Prostate gland (tissue), 2 donors: ENCODE results near the gene NPLOC4. TPM values are rescaled to one million over a fixed set of nuclear protein-coding genes. Genes with fewer than 3 reads are reported as not detected.

Source experiments
- DNase-seq: peaks from one replicate; pipeline ENCODE4 v3.0.0-alpha.2; 2019; ENCODE audit warnings: low spot score
- H3K27ac ChIP-seq, 2 donors: fragments of 200-600 bp; sonication (generic); 2 replicates each; pipeline ENCODE4 v1.5.1; 2017 to 2019
- H3K27me3 ChIP-seq: fragments of 200-600 bp; sonication (generic); replicated peaks from 2 replicates; pipeline ENCODE4 v1.5.1; 2019; ENCODE audit not compliant: insufficient read depth
- H3K36me3 ChIP-seq, 2 donors: fragments of 200-600 bp; sonication (generic); 1 replicate in 1 of 2; 2 replicates in 1 of 2; pipeline versions ENCODE4 v1.5.1 to v1.8.1; 2017 to 2019
- H3K4me1 ChIP-seq: fragments of 200-600 bp; sonication (generic); replicated peaks from 2 replicates; pipeline ENCODE4 v1.5.1; 2019
- H3K4me3 ChIP-seq, 2 donors: fragments of 200-600 bp; sonication (generic); 2 replicates each; pipeline ENCODE4 v1.5.1; 2017 to 2019
- H3K9me3 ChIP-seq: fragments of 200-600 bp; sonication (generic); 2 replicates; pipeline ENCODE4 v1.5.1; 2017
- CTCF ChIP-seq, 4 experiments: fragments of 200-600 bp in 2 of 4; fragments of 450-650 bp in 2 of 4; sonication (generic) in 2 of 4; IDR thresholded peaks; 1 replicate in 3 of 4; 2 replicates in 1 of 4; pipeline ENCODE4 v1.5.1; 2016 to 2019; ENCODE audit warnings: antibody characterized with exemption in 4 of 4, mild to moderate bottlenecking in 2 of 4, moderate library complexity in 2 of 4
- POLR2A ChIP-seq: fragments of 450-650 bp; IDR thresholded peaks from one replicate; pipeline ENCODE4 v1.6.1; 2016; ENCODE audit warnings: antibody characterized with exemption, mild to moderate bottlenecking
- POLR2AphosphoS5 ChIP-seq: sonication (generic); formaldehyde crosslinking; IDR thresholded peaks from one replicate; pipeline ENCODE4 v1.6.1; 2017; ENCODE audit warnings: antibody characterized with exemption
- WGBS: methylation state at CpG from one replicate; pipeline ENCODE4 v1.1.5; 2018; 5-methylcytosine and 5-hydroxymethylcytosine counted together
- intact Hi-C: fragments of 100-400 bp; cut with DNase I; formaldehyde crosslinking; loops from one replicate; pipeline ENCODE4 v1.14.2; 2022
- total RNA-seq, 2 donors: library from RNA; depleted of rRNA; stranded (reverse); fragments of >200 nt; gene quantifications; one replicate each; pipeline ENCODE4 v1.1.0, GENCODE V29; 2016

The NPLOC4 gene
- total RNA-seq, 2 donors from 2014 or later: 40.1 to 84.8 TPM

DNA sequence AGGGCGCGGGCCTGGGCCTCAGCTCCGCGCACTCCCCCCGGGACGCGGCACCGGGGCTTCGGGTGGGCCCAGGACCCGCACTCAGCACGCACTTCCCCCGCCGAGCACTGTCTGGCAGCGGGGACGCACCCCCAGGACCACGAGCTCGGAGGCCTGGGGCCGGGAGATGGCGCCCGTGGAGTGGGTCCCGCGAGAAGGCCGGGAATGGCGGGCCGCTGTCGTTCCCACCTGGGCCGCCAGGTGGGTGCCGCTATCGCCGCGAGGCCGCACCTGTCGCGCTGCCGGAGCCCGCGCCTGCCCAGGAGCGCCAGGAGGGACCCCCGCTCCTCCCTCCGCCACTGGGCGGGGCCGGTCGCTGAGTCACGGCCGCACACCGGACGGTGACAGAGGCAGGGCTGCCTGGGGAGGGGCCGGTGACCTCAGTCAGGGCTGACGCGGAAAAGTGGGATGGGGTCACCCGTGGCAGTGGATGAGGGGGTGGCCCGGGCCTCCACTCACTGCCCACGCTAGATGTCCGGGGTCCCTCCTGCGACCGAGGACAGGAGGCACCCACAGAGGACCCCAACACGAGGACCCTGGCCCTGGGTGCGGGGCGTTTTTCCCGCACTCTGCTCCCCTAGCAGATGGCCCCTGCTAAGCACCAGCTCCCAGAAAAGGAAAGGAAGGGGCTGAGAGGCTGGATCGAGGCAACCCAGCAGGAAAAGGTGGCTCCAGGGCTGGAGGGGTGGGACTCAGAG lies 117.5 kb downstream of the NPLOC4 start:
- intact Hi-C loops: loop anchor here (5.0 kb wide), 2 partner anchors 48 to 83 kb away; no protein-coding TSS in a partner anchor
- H3K4me1 ChIP-seq: peaks cover 13% of the 10 kb centered on the region
- H3K4me3 ChIP-seq: peak overlapping the region; percentile 44 to 51
- no peaks in the 10 kb centered on the region for H3K27me3 ChIP-seq
- H3K9me3 ChIP-seq: no peaks in the 10 kb centered on the region
- DNase-seq: peak; percentile 60
- TF ChIP-seq POLR2AphosphoS5: peak; percentile 28
- peak; percentile 58 for TF ChIP-seq POLR2A
- peak; percentile 66 to 92 (median 79) for TF ChIP-seq CTCF (IDR thresholded peaks at IDR 0.05)
- no peaks in the 10 kb centered on the region for H3K36me3 ChIP-seq
- peak overlapping the region; percentile 41 to 63 for H3K27ac ChIP-seq
- WGBS: 5% methylated on average over 21 of the region's 61 CpGs

DNA sequence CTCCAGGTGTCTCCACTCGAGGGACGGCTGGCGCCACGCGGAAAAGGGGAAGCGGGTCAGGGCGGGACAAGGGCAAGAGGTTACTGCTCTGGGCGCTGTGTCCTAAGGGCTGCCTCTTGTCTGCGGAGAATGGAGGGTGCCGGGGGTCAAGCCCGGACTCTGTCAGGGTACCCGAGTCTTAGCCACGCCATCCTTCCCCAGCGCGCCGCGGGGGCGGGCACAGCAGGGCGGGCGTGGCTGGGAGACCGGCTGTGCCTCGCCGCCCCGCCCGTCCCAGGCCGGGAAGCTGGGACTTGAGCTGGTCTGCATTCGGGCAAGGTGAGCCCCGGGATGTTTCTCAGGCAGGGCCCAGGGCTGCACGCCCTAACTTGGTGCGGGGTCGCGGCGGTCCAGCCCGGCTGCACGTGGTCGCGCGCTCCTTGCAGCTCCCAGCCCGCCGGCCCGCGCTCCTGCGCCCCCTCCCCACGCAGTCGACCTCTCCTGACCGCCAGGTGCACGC lies 118.1 kb downstream of the NPLOC4 start:
- H3K4me1 ChIP-seq: peaks cover 13% of the 10 kb centered on the region

GRCh38 chr17:81518113-81518784 lies 118.7 kb downstream of the NPLOC4 start:
- intact Hi-C loops: loop anchor here (5.0 kb wide), 2 partner anchors 49 to 84 kb away; no protein-coding TSS in a partner anchor

More for the DNA sequence above, 118.1 kb downstream of the NPLOC4 start:
- WGBS: 3% methylated on average over 34 of the region's 47 CpGs
- H3K27ac ChIP-seq: peak overlapping the region; percentile 41 to 63
- TF ChIP-seq CTCF (IDR thresholded peaks at IDR 0.05) (no peak), POLR2A (peak; percentile 40)
- H3K36me3 ChIP-seq: no peaks in the 10 kb centered on the region
- no peaks in the 10 kb centered on the region for H3K27me3 ChIP-seq
- no peak for DNase-seq
- H3K4me3 ChIP-seq: peak overlapping the region; percentile 44 to 51
- intact Hi-C loops: loop anchor here (5.0 kb wide), 2 partner anchors 48 to 83 kb away; no protein-coding TSS in a partner anchor
- H3K9me3 ChIP-seq: no peaks in the 10 kb centered on the region

DNA sequence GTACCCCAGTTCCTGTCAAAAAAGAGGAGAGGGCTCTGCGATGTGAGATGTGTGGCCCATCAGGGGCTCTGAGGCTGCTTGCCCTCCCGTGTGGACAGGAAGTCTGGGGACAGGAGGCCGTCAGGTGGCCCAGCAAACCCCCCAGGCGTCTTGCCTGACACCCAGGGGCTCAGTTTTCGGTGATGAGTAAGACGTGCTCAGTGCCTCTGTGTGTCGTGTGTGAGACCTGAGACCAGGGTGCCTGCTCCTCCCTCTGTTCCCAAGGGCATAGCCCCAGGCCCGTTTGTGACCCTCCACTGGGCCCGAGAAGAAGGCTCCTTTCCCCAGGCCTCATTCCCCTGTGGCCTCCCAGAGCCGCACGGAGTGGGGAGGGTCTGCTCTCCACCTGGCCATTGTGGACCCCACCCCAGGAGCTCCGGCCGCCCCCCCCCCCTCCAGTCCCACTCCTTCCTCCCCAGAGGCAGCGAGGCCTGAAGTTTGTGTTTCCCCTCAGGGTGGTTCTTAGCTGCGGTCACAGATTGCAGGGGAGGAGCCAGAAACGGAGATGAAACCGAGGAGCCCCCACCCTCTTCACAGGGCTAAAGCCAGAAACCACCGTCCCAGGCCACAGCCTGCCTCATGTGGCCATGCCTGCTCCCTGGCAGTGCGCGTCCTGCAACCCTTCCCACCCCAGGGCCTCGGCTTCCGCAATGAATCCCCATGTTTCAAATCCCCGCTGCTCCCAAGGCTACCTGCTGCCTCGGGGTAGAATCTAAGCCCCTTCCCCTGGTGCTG lies 119.4 kb downstream of the NPLOC4 start:
- DNase-seq: no peak
- Histone ChIP-seq H3K4me1 (peaks cover 13% of the 10 kb centered on the region), H3K27ac (peak overlapping the region in 1 of 2 donors; percentile 100), H3K4me3 (no peak overlapping the region), H3K36me3 (no peaks in the 10 kb centered on the region), H3K9me3 (no peaks in the 10 kb centered on the region), H3K27me3 (no peaks in the 10 kb centered on the region)
- intact Hi-C loops: loop anchor here (5.0 kb wide), 2 partner anchors 50 to 85 kb away; no protein-coding TSS in a partner anchor
- TF ChIP-seq POLR2A (no peak), CTCF (IDR thresholded peaks at IDR 0.05) (no peak), POLR2AphosphoS5 (no peak)
- 55% methylated on average over 24 of the region's 24 CpGs for WGBS

More at GRCh38 chr17:81518113-81518784, 118.7 kb downstream of the NPLOC4 start:
- Histone ChIP-seq H3K9me3 (no peaks in the 10 kb centered on the region), H3K4me1 (peaks cover 13% of the 10 kb centered on the region), H3K27ac (peak overlapping the region; percentile 41 to 100), H3K27me3 (no peaks in the 10 kb centered on the region), H3K4me3 (peak overlapping the region in 1 of 2 donors; percentile 51), H3K36me3 (no peaks in the 10 kb centered on the region)
- 31% methylated on average over 24 of the region's 24 CpGs for WGBS
- TF ChIP-seq POLR2A: no peak
- no peak for TF ChIP-seq CTCF (IDR thresholded peaks at IDR 0.05)
- no peak for TF ChIP-seq POLR2AphosphoS5
- no peak for DNase-seq
